SK-N-MC (cell line): Measurements from ENCODE around the gene FAM120AOS.

Source experiments
- EZH2 ChIP-seq: fragments of 200-600 bp; sonication (generic); IDR thresholded peaks from one replicate; pipeline ENCODE4 v1.6.1; 2017; ENCODE audit warnings: antibody characterized with exemption
- FOXP2 ChIP-seq: optimal IDR thresholded peaks from 2 replicates; pipeline ENCODE3; 2011; ENCODE audit warnings: mild to moderate bottlenecking, moderate library complexity; ENCODE audit not compliant: insufficient read depth; ENCODE audit errors: extremely low read length, control extremely low read depth
- POLR2AphosphoS5 ChIP-seq: IDR thresholded peaks from 2 replicates; pipeline ENCODE4 v1.6.1; 2012; ENCODE audit warnings: mild to moderate bottlenecking, low read depth, low read length, borderline replicate concordance

DNA sequence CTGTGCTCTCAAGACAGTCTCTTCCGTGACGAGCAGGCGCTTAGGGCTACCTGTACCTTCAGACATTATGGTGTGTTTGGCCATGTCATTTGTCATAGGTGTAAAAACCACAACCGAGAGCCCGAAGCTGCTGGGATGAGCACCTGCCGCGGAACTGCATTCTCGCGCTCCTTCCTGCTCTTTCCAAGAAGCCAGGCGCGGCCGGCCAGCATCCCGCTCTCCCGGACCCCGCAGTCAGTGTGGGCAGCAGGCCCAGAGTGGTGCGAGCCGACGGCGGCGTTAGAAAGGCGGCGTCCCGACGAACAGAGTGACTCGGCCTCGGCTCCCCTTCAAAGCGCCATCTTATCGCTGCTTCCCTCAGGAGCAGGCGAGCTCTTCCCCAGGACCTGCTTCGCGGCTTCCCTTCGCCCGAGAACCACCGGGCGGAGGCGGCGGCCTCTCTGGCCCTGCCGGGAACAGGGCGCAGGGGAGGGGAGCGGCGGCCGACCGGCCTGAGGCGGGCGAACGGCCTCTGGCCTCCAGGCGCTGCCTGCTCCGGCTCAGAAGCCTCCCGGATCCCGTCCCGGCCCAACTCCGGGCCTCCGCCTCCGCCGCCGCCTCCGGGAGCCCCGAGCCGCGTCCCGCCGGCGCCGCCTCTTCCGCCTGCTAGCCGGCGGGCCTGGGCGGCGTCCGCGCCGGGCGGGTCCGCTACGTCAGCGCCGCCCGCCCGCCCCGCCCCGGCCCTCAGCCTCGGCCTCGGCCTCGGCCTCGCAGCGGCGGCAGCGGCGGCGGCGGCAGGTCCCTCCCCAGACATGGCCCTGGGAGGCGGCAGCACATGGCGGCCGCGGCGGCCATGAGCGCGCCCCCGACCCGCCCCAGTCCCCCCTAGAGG, 2.2 kb downstream of the FAM120AOS start, which contains the start of gene FAM120A:
- peak; percentile 65; the same call in 1 of the 2 replicates for TF ChIP-seq POLR2AphosphoS5
- TF ChIP-seq EZH2: no peak
- TF ChIP-seq FOXP2: no peak
